GM10266 (cell line): ENCODE measurements around the gene AFF3.

Experiments
- DNase-seq: peaks from one replicate; pipeline ENCODE4 v3.0.0; 2012; ENCODE audit errors: extremely low spot score
- TF ChIP-seq, protein P1 (sequence below): IDR thresholded peaks from 2 replicates; pipeline ENCODE4 v1.5.1; 2012; ENCODE audit warnings: mild to moderate bottlenecking, low read depth; ENCODE audit not compliant: control insufficient read depth, insufficient read depth; ENCODE audit errors: missing control alignments

AFF3 gene

DNA sequence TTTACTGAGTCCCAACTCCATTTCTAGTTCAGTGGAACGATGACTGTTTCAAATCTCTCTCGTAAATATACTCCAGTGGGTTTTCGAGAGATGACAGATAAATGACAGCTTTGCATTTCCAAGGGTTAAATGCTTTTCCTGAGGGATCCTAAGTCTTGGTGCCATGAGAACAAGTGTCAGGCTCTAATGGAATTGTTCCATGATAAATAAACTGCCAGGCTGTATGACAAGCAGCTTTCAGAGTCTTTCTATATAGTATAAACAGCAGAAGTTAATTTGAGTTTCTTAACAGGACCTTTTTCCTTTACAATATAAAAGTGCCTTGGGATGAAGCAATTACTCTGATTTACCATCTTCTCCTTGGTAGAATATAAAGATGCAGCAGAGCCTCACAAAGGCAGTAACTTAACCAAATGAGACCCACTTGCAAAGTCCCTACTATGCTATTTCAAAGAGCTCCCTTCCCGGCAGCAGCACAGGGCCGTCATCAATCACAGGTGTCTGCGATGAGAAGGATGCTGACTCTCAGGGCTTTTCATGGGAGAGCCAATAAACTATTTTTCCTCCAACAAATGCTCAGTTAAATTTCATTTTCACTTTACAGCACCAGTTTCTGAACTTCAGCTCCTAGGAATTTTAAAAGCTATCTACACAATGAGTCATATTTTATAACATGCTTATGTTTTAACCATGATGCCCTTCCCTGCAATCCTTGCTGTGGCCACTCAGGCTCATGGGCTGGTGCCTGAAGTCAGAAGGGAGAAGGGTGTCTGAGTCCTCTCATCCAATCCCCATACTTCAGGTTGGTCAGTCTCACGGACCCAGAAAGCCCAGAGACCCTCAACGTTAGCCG, 123.8 kb downstream of the AFF3 start:
- TF ChIP-seq, protein P1, sequence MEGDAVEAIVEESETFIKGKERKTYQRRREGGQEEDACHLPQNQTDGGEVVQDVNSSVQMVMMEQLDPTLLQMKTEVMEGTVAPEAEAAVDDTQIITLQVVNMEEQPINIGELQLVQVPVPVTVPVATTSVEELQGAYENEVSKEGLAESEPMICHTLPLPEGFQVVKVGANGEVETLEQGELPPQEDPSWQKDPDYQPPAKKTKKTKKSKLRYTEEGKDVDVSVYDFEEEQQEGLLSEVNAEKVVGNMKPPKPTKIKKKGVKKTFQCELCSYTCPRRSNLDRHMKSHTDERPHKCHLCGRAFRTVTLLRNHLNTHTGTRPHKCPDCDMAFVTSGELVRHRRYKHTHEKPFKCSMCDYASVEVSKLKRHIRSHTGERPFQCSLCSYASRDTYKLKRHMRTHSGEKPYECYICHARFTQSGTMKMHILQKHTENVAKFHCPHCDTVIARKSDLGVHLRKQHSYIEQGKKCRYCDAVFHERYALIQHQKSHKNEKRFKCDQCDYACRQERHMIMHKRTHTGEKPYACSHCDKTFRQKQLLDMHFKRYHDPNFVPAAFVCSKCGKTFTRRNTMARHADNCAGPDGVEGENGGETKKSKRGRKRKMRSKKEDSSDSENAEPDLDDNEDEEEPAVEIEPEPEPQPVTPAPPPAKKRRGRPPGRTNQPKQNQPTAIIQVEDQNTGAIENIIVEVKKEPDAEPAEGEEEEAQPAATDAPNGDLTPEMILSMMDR, result no peak
- DNase-seq, result no peak

DNA sequence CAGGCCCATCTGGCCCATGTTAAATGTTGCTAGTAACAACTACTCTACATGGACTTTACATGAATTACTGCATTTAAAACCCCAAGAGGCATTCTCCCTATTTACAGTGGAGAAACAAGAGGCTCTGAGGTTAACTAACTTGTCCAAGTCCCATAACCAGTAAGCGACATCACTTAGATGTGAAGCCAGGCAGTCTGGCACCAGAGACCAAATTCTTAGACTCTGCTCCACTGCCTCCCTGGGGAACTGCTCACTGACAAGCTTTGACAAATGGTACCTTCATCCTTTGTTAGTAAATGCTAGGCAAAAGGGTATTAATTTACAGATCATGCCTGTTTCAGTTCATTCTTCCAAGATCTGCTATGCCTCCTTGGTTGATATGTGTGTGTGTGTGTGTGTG, 124.8 kb downstream of the AFF3 start:
- no peak for DNase-seq
- TF ChIP-seq, protein P1, result no peak

DNA sequence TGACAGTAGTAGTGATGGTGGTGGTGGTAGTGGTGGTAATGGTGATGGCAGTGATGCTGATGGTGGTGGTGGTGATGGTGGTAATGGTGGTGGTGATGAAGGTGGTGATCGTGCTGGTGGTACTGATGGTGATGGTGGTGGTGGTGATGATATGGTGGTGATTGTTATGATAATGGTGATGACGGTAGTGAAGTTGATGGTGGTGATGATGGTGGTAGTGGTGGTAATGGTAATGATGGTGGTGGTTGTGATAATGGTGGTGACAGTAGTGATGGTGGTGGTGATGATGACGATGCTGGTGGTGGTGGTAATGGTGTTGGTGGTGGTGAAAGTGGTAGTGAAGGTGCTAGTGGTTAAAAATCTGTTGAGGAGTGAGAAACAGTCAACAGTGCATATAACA, 125.6 kb downstream of the AFF3 start:
- no peak for DNase-seq
- TF ChIP-seq, protein P1, result no peak

DNA sequence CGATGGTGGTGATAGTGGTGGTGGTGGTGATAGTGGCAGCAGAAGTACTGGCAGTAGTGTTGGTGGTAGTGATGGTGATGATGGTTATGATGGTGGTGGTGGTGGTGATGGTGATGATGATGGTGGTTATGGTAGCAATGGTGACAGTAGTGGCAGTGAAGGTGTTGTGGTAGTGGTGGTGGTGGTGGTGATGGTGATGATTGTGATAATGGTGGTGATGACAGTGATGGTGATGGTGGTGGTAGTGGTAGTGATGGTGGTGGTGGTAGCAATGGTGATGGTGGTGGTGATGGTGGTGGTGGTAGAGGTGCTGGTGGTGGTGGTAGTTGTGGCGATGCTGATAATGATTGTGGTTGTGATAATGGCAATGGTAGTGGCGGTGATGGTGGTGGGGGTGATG, 126.5 kb downstream of the AFF3 start:
- DNase-seq, result no peak
- TF ChIP-seq, protein P1, result no peak

DNA sequence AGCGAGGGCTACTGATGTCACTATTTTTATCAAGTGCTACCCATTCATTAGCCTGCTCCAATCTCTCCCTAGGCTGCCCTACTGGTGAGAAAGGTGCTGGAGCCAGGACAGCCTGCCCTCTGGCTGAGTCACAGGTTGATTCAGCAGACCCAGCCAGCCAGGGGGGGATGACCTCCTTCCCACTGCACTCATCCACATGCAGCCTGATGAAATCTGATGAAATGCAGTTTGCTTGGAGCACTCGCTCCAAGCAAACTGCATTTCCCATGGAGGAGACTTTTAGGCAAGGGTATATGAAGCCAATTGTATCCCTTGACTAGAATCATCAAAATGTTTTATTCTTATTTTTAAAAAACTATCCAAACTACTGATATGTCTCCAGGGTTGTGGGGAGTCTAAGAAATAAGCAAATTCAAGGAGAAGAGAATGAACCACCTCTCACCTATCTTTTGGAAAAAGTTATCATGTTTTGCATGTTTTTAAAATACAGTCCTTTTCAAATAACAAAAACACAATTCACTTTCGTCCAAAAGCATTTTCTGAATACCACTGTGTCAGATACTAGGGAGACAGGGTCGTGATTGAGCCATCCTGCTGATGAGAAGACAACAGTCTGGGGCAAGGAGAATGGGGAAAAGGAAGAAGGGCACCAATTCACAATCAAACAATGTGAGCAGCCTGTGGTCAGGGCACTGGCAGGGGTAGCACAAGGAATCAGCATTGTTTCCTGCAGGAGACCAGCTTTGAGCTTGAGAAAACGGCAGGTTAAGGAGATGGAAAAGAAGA, 128.3 kb downstream of the AFF3 start:
- DNase-seq, result no peak
- TF ChIP-seq, protein P1, result no peak

DNA sequence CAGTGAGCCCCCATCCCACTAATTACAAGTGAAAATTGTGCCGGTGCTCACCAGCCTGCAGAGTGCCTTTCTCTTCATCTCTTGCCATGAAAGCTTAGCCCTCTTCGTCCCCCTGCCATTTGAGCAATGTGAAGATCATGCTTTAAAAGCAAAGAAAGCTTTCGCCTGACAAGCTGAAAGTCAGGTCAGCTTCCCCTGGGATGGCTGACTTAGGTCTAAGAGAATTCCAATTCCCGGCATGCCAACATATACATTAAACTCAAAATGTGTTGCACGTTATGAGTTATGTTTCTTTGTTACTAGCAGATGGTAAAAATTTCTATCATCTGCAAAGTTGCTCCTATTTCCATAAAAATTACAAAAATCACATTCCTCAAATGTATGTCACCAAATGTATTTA, 129.8 kb downstream of the AFF3 start:
- TF ChIP-seq, protein P1, result no peak
- DNase-seq, result no peak
